NCI-H1694 treated with DMSO at 0.1 percent for 48 hours (cell line): ENCODE results near the gene LRRIQ3.
"Not testable (repeated sequence)": the region's sequence is repeated elsewhere in the genome, so short reads cannot be mapped to it uniquely, and the experiment has no call there.

Experiments used
- DNase-seq: peaks from one replicate; lab custom pipeline; 2025; lab: John Stamatoyannopoulos, UW

LRRIQ3 gene

GRCh38 chr1:74197657-74198552 lies at the start of gene LRRIQ3, which contains the start of gene FPGT:
LRRIQ3 (minus strand) TSS chr1:74198176; CDS start chr1:74183684, 14,492 bp downstream.
FPGT (plus strand) TSS chr1:74198242; CDS start chr1:74198279, 37 bp downstream.
- peak; percentile 94 for DNase-seq

- no peak for DNase-seq
These were observed 48.3 kb upstream of the LRRIQ3 start for GRCh38 chr1:74246315-74246714.

DNA sequence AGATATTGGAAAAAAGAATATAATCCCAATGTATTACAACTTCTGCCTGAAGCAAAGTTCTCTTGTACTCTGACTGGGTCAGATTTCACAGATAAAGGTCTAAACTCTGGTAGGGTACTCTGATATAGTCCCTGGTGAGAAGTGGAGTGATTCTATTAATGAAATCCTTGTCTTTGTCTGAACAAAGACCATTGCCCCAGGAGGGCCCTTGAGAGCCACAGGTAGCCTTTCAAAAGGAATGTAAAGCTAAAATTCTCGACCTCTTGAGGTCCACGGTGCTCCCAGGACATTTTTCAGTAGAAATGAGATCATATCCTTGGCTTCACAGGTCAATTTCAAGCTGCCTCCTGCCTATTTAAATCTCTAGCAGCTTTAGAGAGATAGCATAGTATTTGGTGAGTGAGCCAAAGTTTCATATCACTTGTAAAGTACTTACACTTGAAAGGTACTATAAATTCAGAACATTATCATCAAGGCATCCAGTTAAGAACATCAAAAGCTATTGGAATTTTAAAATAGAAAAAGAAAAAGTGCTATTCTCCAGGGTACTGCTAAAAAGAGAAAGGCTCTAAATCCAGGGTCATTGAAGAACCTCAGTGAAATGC lies 47.3 kb upstream of the LRRIQ3 start:
- no peak for DNase-seq

DNA sequence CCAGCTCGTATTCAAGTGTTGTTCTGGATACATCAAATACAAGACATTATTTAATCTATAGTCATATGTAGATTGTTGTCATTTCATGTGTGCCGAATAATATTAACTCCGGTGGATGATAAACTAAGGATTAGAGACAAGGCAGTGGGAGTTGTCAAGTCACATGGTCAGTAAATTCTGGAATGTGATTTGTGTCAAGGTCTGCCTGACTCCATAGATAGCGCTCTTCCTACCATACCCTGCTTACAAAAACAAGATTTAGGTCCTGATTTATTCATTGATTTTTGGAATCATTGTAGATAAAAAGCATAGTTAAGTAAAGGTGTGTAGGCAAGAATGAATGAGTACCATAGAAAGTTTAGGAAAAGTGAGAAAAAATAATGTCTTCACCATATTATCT lies 39.8 kb upstream of the LRRIQ3 start:
- DNase-seq: no peak

- no peak for DNase-seq
These were observed 39.1 kb upstream of the LRRIQ3 start for GRCh38 chr1:74237035-74237434.

GRCh38 chr1:74236440-74236839 lies 38.5 kb upstream of the LRRIQ3 start:
- DNase-seq: no peak

DNA sequence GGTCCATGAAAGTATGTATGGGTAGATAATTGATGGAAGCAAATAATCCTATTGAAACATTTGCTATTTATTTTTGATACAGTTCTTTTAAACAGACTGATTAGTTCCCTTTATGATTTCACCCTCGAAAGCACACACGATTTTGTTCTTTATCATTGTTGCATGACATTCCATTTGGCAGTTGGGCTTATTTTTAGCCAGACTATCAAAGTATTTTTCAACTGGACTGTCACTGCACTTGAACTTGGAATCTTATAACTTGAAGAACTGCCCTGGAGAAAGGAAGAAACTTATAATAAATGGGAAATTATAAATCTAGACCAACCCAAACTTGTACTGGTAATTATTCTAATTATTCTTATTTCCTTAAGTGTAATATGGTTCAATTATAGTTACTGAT lies 37.2 kb upstream of the LRRIQ3 start, which contains the start of gene TNNI3K:
Gene TNNI3K, plus strand, starts transcription at position 235 of the 400 bp plus-strand sequence. Its CDS starts 65 bp downstream, at position 300.
- DNase-seq: no peak

DNA sequence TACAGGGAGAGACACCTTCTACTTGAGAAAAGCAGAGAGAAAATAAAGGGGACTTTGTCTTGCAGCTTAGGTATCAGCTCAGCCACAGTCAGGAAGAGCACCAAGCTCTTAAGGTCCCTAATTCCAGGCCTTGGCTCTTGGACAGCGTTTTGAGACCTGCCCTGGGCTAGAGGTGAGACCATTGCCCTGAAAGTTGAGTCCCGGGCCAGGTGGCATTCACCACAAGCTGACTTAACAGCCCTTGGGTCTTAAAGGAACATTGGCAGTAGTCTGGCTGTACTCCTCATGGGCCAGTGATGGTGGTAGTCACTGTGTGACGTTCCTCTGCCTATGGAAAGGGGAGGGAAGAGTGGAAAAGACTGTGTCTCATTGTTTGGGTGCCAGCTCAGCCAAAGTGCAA lies 25.5 kb upstream of the LRRIQ3 start:
- DNase-seq: no peak

- DNase-seq: no peak
These were observed 24.7 kb upstream of the LRRIQ3 start for GRCh38 chr1:74222701-74223100.

DNA sequence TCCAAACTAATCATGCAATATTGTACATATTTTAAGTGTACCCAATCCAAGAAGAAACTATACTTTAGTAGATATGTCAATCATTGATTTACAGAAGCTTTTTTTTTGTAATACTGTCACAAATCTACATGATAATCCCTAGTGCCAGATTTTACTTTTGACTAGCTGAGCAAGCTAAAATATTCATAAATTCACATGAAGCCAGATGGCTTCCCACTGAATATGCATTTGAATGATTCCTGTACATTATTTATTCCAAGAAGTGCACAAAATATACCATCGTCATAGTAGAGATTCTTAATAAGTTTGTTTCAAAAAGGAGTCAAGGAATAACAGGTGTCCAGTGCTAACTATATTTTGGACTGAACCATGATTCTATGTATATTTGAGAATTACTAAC lies 17.3 kb upstream of the LRRIQ3 start:
- no peak for DNase-seq

GRCh38 chr1:74205266-74205665 lies 7.3 kb upstream of the LRRIQ3 start:
- DNase-seq: no peak

- DNase-seq: no peak
These were observed 1.5 kb upstream of the LRRIQ3 start for GRCh38 chr1:74199504-74199903.

DNA sequence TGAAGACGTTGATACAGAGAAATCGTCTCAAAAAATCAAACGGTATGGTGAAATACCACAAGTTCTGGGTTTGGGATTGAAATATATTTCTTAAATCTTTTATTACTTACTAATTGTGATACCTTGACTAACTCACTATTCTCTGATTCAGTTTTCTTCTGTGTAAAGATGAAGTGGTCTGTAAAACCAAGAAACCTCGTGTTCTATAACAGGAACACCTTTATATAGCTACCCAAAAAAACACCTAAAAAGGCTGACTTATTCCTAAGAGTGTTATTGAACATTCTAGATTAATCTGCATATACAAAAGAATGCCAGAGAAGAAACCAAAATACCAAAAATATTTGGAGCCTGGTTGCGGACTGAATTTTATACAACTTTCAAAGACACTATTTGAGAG lies 721 bp downstream of the LRRIQ3 start:
- DNase-seq: no peak

- no peak for DNase-seq
These were observed 2.6 kb downstream of the LRRIQ3 start for GRCh38 chr1:74195339-74195738.

GRCh38 chr1:74193908-74194307 lies 4.1 kb downstream of the LRRIQ3 start:
- DNase-seq: no peak

DNA sequence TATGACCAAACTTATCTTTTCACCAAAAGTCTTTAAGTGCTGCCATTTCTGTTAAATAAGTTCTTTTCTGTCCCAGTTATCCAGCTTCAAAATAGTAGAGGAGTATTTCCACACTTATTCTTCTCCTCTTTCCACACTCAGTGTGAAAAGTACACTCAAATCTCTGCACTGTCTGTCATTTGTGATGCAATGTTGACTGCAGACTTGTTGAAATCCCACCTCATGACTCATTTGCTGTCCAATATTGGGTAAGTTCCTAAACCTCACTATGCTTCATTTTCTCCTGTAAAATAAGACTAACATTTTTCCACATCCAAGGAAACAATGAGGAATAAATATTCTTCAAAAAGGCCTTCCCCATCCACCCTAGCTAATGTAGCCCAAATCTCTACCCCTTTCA lies 17.5 kb downstream of the LRRIQ3 start:
- no peak for DNase-seq

DNA sequence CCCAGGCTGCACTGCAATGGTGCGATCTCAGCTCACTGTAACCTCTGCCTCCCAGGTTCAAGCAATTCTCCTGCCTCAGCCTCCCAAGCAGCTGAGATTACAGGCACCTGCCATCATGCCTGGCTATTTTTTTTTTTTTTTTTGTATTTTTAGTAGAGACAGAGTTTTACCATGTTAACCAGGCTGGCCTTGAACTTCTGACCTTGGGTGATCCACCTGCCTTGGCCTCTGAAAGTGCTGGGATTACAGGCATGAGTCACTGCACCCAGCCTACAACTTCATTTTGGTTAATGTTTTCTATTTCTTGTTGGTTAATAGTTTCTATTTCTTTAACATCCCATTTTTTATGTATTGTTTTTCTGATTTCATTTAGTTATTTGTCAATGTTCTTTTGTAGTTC lies 23.6 kb downstream of the LRRIQ3 start:
- DNase-seq: not testable (repeated sequence)

DNA sequence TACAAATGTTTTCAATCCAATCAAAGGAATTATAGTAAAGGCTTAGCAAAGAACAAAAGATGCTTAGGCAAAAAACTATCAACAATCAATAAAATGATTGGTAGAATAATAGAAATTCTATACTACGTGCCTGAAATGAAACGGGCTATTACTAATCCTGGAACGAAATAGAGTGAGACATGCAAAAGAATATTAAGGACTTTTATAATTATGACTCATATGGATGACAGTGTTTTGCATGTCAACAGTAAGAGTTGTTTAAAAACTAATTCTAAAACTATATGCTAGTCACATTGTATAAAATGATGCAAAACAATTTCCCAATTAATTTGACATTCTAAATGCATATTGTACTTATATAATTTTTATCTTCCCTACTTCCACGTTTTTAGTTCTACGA lies 35.6 kb downstream of the LRRIQ3 start:
- no peak for DNase-seq

- no peak for DNase-seq
These were observed 36.5 kb downstream of the LRRIQ3 start for GRCh38 chr1:74161497-74161896.

DNA sequence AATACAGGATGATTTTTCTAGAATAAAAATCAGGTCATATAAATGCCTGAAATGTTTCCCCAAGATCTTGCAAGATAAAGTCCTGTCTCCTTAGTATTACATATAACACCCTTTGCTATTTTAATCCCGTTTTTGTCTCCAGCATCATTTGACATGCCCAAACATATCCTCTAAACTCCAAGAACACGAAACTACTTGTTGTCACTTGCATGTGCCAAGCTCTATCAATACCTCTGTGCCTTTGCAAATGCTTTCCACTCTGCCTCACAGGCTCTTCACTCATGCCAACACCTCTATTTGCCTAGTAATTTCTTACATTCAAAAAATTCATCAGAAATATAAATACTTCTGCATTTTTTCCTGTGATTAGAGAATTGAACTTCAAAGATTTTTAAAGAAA lies 37.9 kb downstream of the LRRIQ3 start:
- no peak for DNase-seq

DNA sequence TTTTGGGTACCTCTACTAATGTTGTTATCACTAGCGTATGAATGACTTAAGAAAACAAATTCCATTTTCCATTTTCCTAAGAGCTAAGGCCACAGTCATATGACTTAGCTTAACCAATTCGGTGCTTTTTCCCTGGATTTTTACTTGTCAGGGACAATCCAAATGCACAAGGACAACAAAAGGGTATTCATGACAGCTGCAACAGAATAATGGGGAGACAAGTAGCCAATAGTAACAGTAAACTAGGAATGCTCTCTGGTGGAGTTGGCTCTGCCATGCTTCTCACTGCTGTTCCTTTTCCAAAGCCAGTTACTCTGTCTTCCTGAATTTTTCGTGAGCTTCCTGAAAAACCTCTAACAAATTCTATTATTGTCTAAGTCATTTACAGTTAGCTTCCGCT lies 52.9 kb downstream of the LRRIQ3 start:
- no peak for DNase-seq

- DNase-seq: not testable (repeated sequence)
These were observed 80.6 kb downstream of the LRRIQ3 start for GRCh38 chr1:74117370-74117769.

DNA sequence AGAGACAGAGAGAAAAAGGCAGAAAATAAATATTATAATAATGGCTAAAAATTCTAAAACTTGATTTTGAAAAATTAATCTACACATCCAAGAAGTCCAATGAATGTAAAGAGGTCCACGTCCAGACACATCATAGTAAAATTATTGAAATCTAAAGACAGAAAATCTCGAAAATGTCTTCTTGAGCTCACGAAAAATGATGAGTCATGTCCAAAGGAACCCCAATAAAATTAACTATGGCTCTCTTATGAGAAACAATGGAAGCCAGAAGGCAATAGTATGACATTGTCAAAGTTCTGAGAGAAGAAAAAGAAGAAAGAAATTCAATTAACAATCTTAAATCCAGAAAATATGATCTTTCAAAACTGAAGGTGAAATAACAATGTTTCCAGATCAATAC lies 84.6 kb downstream of the LRRIQ3 start:
- no peak for DNase-seq
